ENCODE data around the gene TEF.
"Not testable (repeated sequence)": the region's sequence is repeated elsewhere in the genome, so short reads cannot be mapped to it uniquely, and the experiment has no call there.

Gene TEF

GRCh38 chr22:41425660-41426365 is 44.1 kb downstream of the TEF start:
- DNase-seq (ENCODE audit: low spot score), result peak; percentile 50

GRCh38 chr22:41429232-41429950 is 47.6 kb downstream of the TEF start:
- no peak for DNase-seq (ENCODE audit: low spot score)

DNA sequence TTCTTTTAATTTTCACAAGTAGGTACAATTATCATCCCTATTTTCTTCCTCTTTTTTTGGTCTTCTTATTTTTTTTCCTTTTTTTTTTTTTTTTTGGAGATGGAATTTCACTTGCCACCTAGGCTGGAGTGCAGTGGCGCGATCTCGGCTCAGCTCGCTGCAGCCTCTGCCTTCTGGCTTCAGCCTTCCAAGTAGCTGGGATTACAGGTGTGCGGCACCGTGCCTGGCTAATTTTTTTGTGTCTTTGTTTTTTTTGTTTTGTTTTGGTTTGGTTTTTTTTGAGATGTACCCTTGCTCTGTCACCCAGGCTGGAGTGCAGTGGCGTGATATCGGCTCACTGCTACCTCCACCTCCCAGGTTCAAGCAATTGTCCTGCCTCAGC is 48.2 kb downstream of the TEF start:
- DNase-seq (ENCODE audit: low spot score), result no peak

DNA sequence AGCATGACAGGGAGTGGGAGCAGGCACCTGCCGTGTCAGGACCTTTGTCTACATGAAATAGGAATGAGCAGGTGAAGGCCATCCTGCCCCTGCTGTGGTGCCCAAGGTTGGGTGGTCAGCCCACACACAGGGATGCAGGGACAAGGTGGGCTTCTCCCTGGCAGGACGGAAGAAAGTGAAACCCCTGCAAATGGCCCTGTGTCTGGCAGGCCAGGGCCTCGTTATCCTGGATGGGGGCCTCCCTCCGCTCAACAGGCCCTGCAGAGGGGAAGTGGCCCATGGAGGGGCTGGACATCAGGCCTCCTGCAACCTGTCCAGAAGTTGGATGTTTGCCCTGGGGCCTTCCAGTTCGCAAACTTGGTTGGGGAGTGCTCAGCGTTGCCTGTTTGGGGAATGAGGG is 49.9 kb downstream of the TEF start:
- DNase-seq (ENCODE audit: low spot score), result no peak

GRCh38 chr22:41433480-41433879 is 51.7 kb downstream of the TEF start:
- DNase-seq (ENCODE audit: low spot score), result not testable (repeated sequence)

- not testable (repeated sequence) for DNase-seq (ENCODE audit: low spot score)
Measured at GRCh38 chr22:41434361-41435003, 52.7 kb downstream of the TEF start.

DNA sequence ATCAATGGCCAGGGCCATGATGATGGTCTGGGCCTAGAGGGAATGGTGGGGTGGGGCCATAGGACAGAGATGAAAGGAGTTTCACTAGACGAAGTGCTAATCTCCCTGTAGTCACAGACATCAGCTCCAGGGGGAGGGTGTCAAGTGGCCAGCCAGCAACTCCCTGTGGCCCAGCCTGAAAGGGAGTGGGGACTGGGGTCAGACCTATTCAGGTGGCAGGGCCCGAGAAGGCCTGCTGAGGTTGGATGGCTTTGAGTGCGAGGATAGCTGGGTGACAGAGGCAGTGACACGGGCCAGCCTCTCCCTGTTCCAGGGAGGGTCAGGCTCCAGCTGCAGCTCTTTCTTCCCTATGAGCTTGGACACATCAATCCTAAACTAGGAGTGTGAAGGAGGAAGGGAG is 53.8 kb downstream of the TEF start:
- DNase-seq (ENCODE audit: low spot score), result no peak

DNA sequence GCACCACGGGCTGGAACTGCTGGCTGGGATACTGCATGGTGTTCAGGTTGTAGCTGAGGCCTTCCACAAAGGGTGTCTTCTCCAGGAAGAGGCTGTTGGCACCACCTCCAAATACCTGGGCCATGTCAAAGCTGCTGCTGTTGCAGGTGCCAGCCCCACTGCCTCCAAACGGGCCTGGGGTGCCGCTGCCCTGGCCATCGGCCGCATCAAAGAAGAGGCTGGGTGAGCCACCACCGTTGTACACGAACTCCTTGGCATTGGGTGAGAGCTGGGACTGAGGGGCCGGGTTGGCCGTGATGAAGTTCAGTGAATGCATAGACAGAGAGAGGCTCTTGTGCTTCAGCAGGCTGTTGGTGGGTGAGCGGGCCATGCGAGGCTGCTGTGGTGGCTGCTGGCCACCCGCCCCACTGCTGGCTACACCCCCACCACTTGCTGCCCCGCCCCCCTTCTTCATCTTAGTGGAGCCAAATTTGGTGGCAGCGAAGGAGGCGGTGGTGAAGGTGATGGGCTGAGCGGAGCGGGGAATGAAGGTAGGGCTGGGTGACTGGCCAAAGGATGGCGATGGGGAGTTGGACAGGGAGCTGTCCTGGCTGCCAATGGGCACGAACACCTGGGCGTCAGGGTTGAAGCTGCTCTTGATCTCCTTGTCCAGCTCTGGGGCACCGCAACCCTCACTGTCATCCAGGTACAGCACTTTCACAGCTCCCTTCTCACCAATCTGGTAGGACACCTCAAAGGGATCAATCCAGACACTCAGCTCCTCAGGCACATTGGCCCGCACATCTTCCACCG is 54.8 kb downstream of the TEF start:
- DNase-seq (ENCODE audit: low spot score), result no peak

DNA sequence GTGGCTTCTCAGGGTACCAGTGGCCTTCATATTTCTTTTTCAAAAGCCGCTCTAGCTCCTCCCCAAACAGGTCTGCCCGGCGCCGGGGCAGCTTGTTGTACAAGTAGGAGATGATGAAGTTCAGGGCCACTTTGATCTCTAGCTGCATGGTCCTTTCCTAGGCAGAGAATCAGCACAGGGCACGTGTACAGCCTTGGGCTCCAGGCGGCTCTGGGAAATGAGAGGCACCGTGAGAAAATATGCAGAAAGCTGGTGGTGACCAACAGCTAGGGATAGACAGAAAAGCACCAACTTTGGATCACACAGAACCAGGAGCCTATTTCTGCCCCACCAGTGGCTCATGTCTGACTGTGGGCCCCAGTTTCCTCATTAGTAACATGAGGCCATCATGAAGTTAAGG is 55.5 kb downstream of the TEF start:
- DNase-seq (ENCODE audit: low spot score), result no peak

GRCh38 chr22:41440511-41440910 is 58.8 kb downstream of the TEF start:
- not testable (repeated sequence) for DNase-seq (ENCODE audit: low spot score)

- no peak for DNase-seq (ENCODE audit: low spot score)
Measured at GRCh38 chr22:41442240-41442792, 60.6 kb downstream of the TEF start.

GRCh38 chr22:41444360-41445128 is 62.8 kb downstream of the TEF start:
- DNase-seq (ENCODE audit: low spot score), result peak; percentile 95

DNA sequence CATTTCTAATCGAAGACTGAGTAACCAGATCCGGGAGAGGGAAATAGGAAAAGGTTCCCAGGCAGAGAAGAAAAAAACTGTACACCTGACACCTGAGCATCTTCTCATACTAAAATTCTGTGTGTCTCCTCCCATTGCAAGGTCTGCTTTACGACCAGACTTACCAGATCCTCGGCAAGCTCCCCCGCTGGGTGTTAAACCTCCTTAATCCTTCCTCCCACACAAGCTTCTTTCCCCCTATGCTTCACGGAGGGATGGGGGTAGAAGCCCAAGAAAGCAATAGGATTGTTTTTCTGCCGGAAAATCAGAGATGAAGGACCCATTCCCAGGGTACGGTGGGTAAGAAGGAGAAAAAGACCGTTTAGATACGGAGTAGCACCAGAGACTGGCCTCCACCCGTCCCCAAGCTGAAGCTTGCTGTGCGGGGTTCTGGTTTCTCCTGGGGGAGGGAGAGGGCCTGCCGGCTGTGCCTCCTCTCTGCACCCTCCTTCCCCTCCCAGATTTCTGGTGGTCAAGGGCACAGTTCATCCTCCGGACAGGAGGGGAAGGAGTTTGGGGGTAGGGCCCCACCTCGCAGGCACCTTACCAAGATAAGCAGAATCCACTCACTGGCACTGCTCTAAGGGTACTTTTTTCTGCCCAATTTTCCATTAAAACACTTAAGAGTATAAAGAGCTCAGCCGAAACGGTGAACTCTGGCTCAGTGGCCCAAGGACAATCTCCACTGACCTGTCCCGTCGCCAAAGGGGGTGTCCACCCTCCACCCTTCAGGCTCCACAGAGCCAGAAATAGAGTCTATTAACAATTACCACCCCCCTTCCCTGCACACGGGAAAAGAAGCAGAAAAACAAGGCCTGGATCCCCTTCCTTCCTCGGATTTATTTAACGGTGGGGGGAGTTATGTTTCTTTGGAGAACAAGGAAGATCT is 63.7 kb downstream of the TEF start:
- peak; percentile 30 for DNase-seq (ENCODE audit: low spot score)

DNA sequence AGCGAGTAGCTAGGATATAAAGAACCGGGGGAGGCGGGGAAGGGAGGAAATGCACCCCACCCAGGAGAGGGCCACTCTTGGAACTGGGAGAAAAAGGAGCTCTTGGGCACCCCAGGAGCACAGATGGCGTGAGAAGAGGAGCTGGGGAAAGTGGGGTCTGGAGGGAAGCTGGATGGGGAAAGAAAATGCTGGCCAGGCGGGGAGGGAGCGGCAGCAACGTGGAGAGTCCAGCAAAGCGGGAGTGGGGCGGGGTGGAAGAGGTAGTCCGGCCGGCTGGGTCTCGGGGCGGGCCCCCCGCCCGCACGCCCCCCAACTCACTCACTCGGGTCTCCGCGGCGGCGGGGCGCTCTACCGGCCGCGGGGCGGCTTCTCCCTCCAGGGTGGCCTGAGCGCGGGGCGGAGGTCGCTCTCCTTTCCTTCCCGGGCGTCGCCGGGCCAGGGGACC is 64.3 kb downstream of the TEF start:
- peak; percentile 8 for DNase-seq (ENCODE audit: low spot score)

GRCh38 chr22:41446639-41447434 is 65.1 kb downstream of the TEF start, which contains the start of gene TOB2:
Gene TOB2, minus strand, starts transcription at chr22:41446801. Its CDS starts 9,456 bp downstream, at chr22:41437345.
- DNase-seq (ENCODE audit: low spot score), result peak; percentile 94

- peak; percentile 64 for DNase-seq (ENCODE audit: low spot score)
Measured at GRCh38 chr22:41447435-41448188, 65.9 kb downstream of the TEF start.

- peak; percentile 97 for DNase-seq (ENCODE audit: low spot score)
Measured at GRCh38 chr22:41448189-41448808, 66.6 kb downstream of the TEF start.

Measured in activated CD4-positive, alpha-beta T cell treated with anti-CD3 and anti-CD28 coated beads, Interleukin-2, Interleukin-4, amounts not matched to agents 100 ng/mL and 50 ng/mL, durations not matched to agents 16 hours and 8 hours (primary cell).